ENCODE data around the gene MAOA.
"Not testable (repeated sequence)": the region's sequence is repeated elsewhere in the genome, so short reads cannot be mapped to it uniquely, and the experiment has no call there.

Gene MAOA

GRCh38 chrX:43664708-43665107 lies 8.6 kb downstream of the MAOA start:
- no peak for ATAC-seq (ENCODE audit: insufficient read depth, low read depth)
- Histone ChIP-seq H3K27ac (ENCODE audit: low read length) (no peak overlapping the region), H3K36me3 (ENCODE audit: insufficient read depth, low read length) (no peaks in the 10 kb centered on the region), H3K79me2 (ENCODE audit: insufficient read depth, low read length) (no peaks in the 10 kb centered on the region), H3K4me1 (ENCODE audit: insufficient read depth, low read length) (no peaks in the 10 kb centered on the region), H2AFZ (ENCODE audit: low read depth, low read length) (no peak overlapping the region), H3K27me3 (ENCODE audit: insufficient read depth, low read length, poor library complexity) (no peaks in the 10 kb centered on the region), H4K20me1 (ENCODE audit: insufficient read depth, low read length) (no peaks in the 10 kb centered on the region), H3K9ac (ENCODE audit: low read depth, low read length) (no peak overlapping the region), H3K4me2 (ENCODE audit: insufficient read depth, low read length) (no peak overlapping the region), H3K9me3 (ENCODE audit: insufficient read depth, low read length, severe bottlenecking) (no peaks in the 10 kb centered on the region), H3K4me3 (ENCODE audit: low read depth in 1 of 2, low read length in 2 of 2) (no peak overlapping the region)
- no peak for DNase-seq
- TF ChIP-seq EZH2 (IDR thresholded peaks at IDR 0.05; ENCODE audit: borderline replicate concordance, low read depth, low read length, severe bottlenecking): no peak
- TF ChIP-seq CTCF (IDR thresholded peaks at IDR 0.05; ENCODE audit: borderline replicate concordance, extremely low read depth, low read length, poor library complexity, severe bottlenecking): no peak

- TF ChIP-seq EZH2 (IDR thresholded peaks at IDR 0.05; ENCODE audit: borderline replicate concordance, low read depth, low read length, severe bottlenecking) (no peak), CTCF (IDR thresholded peaks at IDR 0.05; ENCODE audit: borderline replicate concordance, extremely low read depth, low read length, poor library complexity, severe bottlenecking) (no peak)
- no peaks in the 10 kb centered on the region for H3K4me1 ChIP-seq (ENCODE audit: insufficient read depth, low read length)
- H3K4me3 ChIP-seq (ENCODE audit: low read depth in 1 of 2, low read length in 2 of 2): no peak overlapping the region
- no peak overlapping the region for H2AFZ ChIP-seq (ENCODE audit: low read depth, low read length)
- DNase-seq (no peak), ATAC-seq (ENCODE audit: insufficient read depth, low read depth) (no peak)
- no peaks in the 10 kb centered on the region for H3K36me3 ChIP-seq (ENCODE audit: insufficient read depth, low read length)
- no peaks in the 10 kb centered on the region for H3K79me2 ChIP-seq (ENCODE audit: insufficient read depth, low read length)
- no peak overlapping the region for H3K9ac ChIP-seq (ENCODE audit: low read depth, low read length)
- no peaks in the 10 kb centered on the region for H4K20me1 ChIP-seq (ENCODE audit: insufficient read depth, low read length)
- no peaks in the 10 kb centered on the region for H3K9me3 ChIP-seq (ENCODE audit: insufficient read depth, low read length, severe bottlenecking)
- no peaks in the 10 kb centered on the region for H3K27me3 ChIP-seq (ENCODE audit: insufficient read depth, low read length, poor library complexity)
- no peak overlapping the region for H3K4me2 ChIP-seq (ENCODE audit: insufficient read depth, low read length)
- H3K27ac ChIP-seq (ENCODE audit: low read length): no peak overlapping the region
These were observed 10.3 kb downstream of the MAOA start for GRCh38 chrX:43666311-43666912.

- H3K4me2 ChIP-seq (ENCODE audit: insufficient read depth, low read length); H2AFZ ChIP-seq (ENCODE audit: low read depth, low read length); H3K36me3 ChIP-seq (ENCODE audit: insufficient read depth, low read length); H3K79me2 ChIP-seq (ENCODE audit: insufficient read depth, low read length); H4K20me1 ChIP-seq (ENCODE audit: insufficient read depth, low read length); DNase-seq; ATAC-seq (ENCODE audit: insufficient read depth, low read depth); H3K27ac ChIP-seq (ENCODE audit: low read length); H3K27me3 ChIP-seq (ENCODE audit: insufficient read depth, low read length, poor library complexity); H3K4me3 ChIP-seq (ENCODE audit: low read depth in 1 of 2, low read length in 2 of 2); H3K9ac ChIP-seq (ENCODE audit: low read depth, low read length); H3K9me3 ChIP-seq (ENCODE audit: insufficient read depth, low read length, severe bottlenecking); H3K4me1 ChIP-seq (ENCODE audit: insufficient read depth, low read length): not testable (repeated sequence)
These were observed 20.0 kb downstream of the MAOA start for GRCh38 chrX:43675965-43676628.

GRCh38 chrX:43676971-43677572 lies 21.0 kb downstream of the MAOA start:
- H2AFZ ChIP-seq (ENCODE audit: low read depth, low read length): no peak overlapping the region
- no peaks in the 10 kb centered on the region for H3K79me2 ChIP-seq (ENCODE audit: insufficient read depth, low read length)
- no peaks in the 10 kb centered on the region for H3K9me3 ChIP-seq (ENCODE audit: insufficient read depth, low read length, severe bottlenecking)
- no peak overlapping the region for H3K4me3 ChIP-seq (ENCODE audit: low read depth in 1 of 2, low read length in 2 of 2)
- H4K20me1 ChIP-seq (ENCODE audit: insufficient read depth, low read length): no peaks in the 10 kb centered on the region
- H3K4me1 ChIP-seq (ENCODE audit: insufficient read depth, low read length): no peaks in the 10 kb centered on the region
- H3K27ac ChIP-seq (ENCODE audit: low read length): no peak overlapping the region
- DNase-seq (no peak), ATAC-seq (ENCODE audit: insufficient read depth, low read depth) (no peak)
- H3K27me3 ChIP-seq (ENCODE audit: insufficient read depth, low read length, poor library complexity): no peaks in the 10 kb centered on the region
- H3K4me2 ChIP-seq (ENCODE audit: insufficient read depth, low read length): no peak overlapping the region
- no peak for TF ChIP-seq CTCF (IDR thresholded peaks at IDR 0.05; ENCODE audit: borderline replicate concordance, extremely low read depth, low read length, poor library complexity, severe bottlenecking)
- no peaks in the 10 kb centered on the region for H3K36me3 ChIP-seq (ENCODE audit: insufficient read depth, low read length)
- H3K9ac ChIP-seq (ENCODE audit: low read depth, low read length): no peak overlapping the region

Data from DND-41 (cell line).